HG03025 (cell line): Measurements from ENCODE around the gene INPP5J.
"Not testable (repeated sequence)": the region's sequence is repeated elsewhere in the genome, so short reads cannot be mapped to it uniquely, and the experiment has no call there.

Source experiments
- ATAC-seq: cut with Tn5 transposase; IDR thresholded peaks from one replicate; pipeline ENCODE4 v1.9.1; 2021; ENCODE audit warnings: mild to moderate bottlenecking, moderate library complexity; ENCODE audit not compliant: unreplicated experiment, low FRiP score

INPP5J gene

GRCh38 chr22:31099841-31100761, 22.7 kb upstream of the INPP5J start:
- ATAC-seq: no peak

- no peak for ATAC-seq
Measured at GRCh38 chr22:31100762-31101525, 21.8 kb upstream of the INPP5J start.

GRCh38 chr22:31102441-31103081, 20.2 kb upstream of the INPP5J start:
- ATAC-seq: no peak

- ATAC-seq: no peak
Measured at GRCh38 chr22:31103111-31103510, 19.7 kb upstream of the INPP5J start.

GRCh38 chr22:31103899-31104694, 18.7 kb upstream of the INPP5J start:
- ATAC-seq: no peak

- ATAC-seq: no peak
Measured at GRCh38 chr22:31104869-31105268, 17.9 kb upstream of the INPP5J start.

GRCh38 chr22:31105282-31105929, 17.4 kb upstream of the INPP5J start:
- ATAC-seq: no peak

GRCh38 chr22:31106001-31106571, 16.7 kb upstream of the INPP5J start:
- ATAC-seq: no peak

GRCh38 chr22:31106731-31107177, 16.0 kb upstream of the INPP5J start:
- no peak for ATAC-seq

GRCh38 chr22:31107178-31107893, 15.4 kb upstream of the INPP5J start, which contains the start of gene SELENOM:
TSS of gene SELENOM (minus strand) at chr22:31107568. CDS start at chr22:31107505, 63 bp downstream.
- peak; percentile 75 for ATAC-seq

- peak; percentile 17 for ATAC-seq
Measured at GRCh38 chr22:31107894-31108218, 14.9 kb upstream of the INPP5J start.

GRCh38 chr22:31112547-31113091, 10.1 kb upstream of the INPP5J start:
- not testable (repeated sequence) for ATAC-seq

GRCh38 chr22:31118046-31118820, 4.5 kb upstream of the INPP5J start:
- ATAC-seq: no peak

GRCh38 chr22:31119026-31119717, 3.6 kb upstream of the INPP5J start:
- ATAC-seq: no peak

GRCh38 chr22:31120230-31120629, 2.5 kb upstream of the INPP5J start:
- ATAC-seq: no peak

GRCh38 chr22:31120642-31121041, 2.1 kb upstream of the INPP5J start:
- ATAC-seq: no peak

- no peak for ATAC-seq
Measured at GRCh38 chr22:31121403-31121802, 1.4 kb upstream of the INPP5J start.
